Vagina (tissue), 2 donors: ENCODE data around the gene ANKRD44.

Experiments used
- CTCF ChIP-seq, 3 experiments: fragments of 450-650 bp in 2 of 3; fragments of 200-600 bp in 1 of 3; sonication (generic) in 1 of 3; IDR thresholded peaks; one replicate each; pipeline ENCODE4 v1.5.1; 2017 to 2019; ENCODE audit warnings: antibody characterized with exemption in 3 of 3, mild to moderate bottlenecking in 2 of 3, moderate library complexity in 2 of 3
- POLR2A ChIP-seq, 2 donors: fragments of 450-650 bp; IDR thresholded peaks; one replicate each; pipeline ENCODE4 v1.6.1; 2017; ENCODE audit warnings: antibody characterized with exemption in 2 of 2, mild to moderate bottlenecking in 2 of 2, moderate library complexity in 2 of 2
- POLR2AphosphoS5 ChIP-seq, 2 donors: sonication (generic); formaldehyde crosslinking; IDR thresholded peaks; one replicate each; pipeline ENCODE4 v1.9.0; 2017; ENCODE audit warnings: antibody characterized with exemption in 2 of 2, mild to moderate bottlenecking in 2 of 2, low read depth in 1 of 2; ENCODE audit not compliant: insufficient read depth in 1 of 2

DNA sequence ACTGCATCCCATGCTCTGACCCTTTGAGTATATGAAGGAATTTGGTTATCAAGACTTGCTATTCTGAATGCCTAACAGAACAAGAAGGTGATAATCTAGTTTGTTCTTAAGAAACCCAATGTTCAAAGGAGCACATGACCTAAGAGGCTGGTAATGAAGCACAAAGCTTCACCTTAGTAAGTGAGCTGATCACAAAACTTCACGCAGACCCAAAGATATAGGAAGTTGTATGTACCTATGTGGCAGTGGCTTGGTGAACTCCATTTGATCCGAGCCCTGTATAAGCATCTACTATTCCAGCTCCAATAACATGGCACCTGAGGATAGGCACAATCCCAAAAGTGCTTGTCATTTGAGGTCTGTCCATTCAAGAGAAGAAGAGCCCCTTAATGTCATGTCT, 78.6 kb downstream of the ANKRD44 start:
- TF ChIP-seq CTCF (IDR thresholded peaks at IDR 0.05) = no peak
- TF ChIP-seq POLR2AphosphoS5 (IDR thresholded peaks at IDR 0.05; ENCODE audit: insufficient read depth in 1 of 2, low read depth in 1 of 2) = no peak
- no peak for TF ChIP-seq POLR2A (IDR thresholded peaks at IDR 0.05)
